ENCODE data around the gene METTL8.
"Not testable (repeated sequence)": the region's sequence is repeated elsewhere in the genome, so short reads cannot be mapped to it uniquely, and the experiment has no call there.

METTL8 gene

DNA sequence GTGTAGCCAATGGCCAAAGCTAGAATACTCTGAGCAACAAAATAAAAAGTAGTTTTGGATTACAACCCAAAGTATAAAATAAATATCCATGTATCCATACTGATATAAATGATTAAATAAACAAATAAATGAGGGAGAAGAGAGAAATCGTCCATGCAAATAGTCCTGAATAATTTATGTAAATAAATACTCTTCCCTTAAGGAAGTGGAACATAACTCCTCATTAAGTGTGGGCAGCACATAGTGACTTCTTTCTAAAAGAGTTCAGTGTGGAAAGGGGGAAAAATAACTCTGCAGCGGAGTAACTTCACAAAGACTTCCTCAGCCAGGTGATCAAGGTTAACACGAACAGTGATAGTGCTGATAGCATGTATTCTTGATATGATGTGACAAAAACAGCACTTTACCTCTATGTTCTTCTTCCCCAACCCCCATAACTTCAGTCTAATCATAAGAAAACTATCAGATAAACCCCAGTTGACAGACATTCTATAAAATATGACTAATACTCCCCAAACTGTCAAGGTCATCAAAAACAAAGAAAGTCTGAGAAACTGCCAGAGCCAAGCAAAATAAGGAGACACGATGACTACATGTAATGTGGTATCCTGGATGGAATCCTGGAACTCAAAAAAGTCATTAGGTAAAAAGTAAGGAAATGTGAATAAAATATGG, 30.7 kb downstream of the METTL8 start:
- DNase-seq (ENCODE audit: low read depth, low spot score), result no peak

GRCh38 chr2:171401947-171402346, 31.8 kb downstream of the METTL8 start:
- no peak for DNase-seq (ENCODE audit: low read depth, low spot score)

DNA sequence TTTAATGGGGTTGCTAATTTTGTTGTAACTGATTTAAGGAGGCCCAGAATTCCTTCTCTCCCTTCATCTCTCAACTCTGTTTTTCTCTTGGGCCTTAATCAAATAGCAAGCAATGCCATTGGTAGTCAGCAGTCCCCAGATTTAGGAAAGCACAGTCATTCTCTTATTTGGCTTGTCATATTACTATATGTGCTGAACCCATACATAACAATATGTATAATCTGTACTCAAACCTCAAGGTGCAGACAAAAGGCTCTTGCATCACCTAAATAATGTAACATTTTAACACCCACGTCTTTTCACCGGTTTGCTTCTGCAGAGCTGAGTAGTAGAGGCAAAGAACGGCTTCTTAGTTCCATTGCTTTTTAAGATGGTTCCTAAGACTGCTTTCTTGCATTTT, 33.4 kb downstream of the METTL8 start:
- no peak for DNase-seq (ENCODE audit: low read depth, low spot score)

DNA sequence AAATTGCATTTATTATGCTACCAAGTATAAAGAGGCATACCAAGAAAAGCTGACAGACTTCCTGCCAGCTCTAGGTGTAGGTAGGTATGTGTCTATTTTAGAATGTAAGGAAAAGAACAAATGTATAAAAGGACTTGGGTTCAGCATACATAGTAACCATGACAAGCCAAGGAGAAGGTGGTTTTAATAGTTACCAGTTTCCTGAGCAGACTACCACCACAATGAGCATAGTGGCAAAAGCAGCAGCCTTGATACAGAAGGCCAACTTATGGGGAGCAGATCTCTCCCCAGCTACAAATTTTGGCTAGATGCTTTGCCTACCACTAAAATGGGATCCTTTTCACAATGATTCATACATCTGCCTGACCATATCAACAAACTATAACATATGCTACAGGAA, 34.5 kb downstream of the METTL8 start:
- DNase-seq (ENCODE audit: low read depth, low spot score), result no peak

GRCh38 chr2:171394164-171394740, 39.5 kb downstream of the METTL8 start:
- DNase-seq (ENCODE audit: low read depth, low spot score), result no peak

DNA sequence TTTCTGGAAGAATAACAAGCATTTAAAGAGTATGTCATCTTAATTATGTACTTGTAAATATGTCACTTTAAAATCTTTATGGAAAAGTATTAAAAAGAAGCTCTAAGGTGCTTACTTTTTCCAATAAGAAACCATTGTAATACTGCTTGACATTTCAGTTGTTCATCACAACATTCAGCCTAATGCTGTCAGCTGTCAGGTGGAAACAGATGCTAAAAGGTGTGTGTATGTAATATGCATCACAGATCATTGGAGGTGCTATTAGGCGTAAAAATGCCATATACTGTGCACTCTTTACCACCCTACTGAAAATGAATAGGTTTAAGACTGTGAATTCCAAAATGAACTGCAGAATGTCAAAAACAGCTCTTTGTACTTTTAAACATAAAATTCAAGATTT, 40.3 kb downstream of the METTL8 start:
- DNase-seq (ENCODE audit: low read depth, low spot score), result no peak

GRCh38 chr2:171391532-171391931, 42.3 kb downstream of the METTL8 start:
- no peak for DNase-seq (ENCODE audit: low read depth, low spot score)

DNA sequence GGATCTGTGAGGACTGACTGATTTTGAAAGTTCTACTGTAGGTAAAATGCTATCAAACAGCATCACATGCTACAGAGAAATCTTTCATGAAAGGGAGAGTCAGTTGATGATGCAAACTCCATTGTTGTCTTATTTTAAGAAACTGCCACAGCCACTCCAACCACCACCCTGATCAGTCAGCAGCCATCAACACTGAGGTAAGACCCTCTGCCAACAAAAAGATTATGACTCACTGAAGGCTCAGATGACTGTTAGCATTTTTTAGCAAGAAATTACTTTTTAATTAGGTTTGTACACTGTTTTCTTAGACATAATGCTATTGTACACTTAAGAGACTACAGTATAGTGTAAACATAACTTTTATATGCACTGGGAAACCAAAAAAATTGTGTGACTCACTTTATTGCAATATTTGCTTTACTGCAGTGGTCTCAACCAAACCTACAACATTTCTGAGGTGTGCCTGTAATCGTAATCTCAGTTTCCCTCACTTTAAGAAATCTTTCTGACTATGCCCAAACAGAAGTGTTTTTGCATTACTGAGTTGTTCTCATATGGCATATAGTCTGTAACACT, 42.8 kb downstream of the METTL8 start:
- DNase-seq (ENCODE audit: low read depth, low spot score), result no peak

DNA sequence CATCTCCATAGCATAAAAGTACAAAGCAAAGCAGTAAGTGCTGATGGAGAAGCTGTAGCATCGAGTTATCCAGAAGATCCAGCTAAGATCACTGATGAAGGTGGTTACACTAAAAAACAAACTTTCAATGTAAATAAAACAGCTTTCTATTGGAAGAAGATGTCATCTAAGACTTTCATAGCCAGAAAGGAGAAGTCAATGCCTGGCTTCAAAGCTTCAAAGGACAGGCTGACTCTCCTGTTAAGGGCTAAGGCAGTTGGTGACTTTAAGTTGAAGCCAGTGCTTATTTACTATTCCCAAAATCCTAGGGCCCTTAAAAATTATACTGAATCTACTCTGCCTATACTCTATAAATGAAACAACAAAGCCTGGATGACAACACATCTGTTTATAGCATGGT, 44.0 kb downstream of the METTL8 start:
- no peak for DNase-seq (ENCODE audit: low read depth, low spot score)

GRCh38 chr2:171389325-171389724, 44.5 kb downstream of the METTL8 start:
- no peak for DNase-seq (ENCODE audit: low read depth, low spot score)

DNA sequence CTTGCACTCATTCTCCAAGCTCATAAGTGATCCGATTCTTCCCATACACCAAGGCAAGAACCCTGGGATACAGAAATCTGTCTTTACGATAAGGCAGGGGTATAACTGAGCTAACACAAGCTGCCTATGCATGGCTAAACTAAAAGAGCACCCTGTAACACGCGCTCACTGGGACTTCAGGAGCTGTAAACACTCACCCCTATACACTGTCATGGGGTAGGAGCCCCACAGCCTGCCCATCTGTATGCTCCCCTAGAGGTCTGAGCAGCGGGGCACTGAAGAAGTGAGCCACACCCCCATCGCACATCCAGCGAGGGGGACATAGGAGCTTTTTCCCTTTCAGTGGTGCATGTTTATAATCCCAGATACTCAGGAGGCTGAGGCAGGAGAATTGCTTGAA, 46.7 kb downstream of the METTL8 start:
- no peak for DNase-seq (ENCODE audit: low read depth, low spot score)

- DNase-seq (ENCODE audit: low read depth, low spot score), result no peak
Observed at GRCh38 chr2:171386627-171387026, 47.2 kb downstream of the METTL8 start.

DNA sequence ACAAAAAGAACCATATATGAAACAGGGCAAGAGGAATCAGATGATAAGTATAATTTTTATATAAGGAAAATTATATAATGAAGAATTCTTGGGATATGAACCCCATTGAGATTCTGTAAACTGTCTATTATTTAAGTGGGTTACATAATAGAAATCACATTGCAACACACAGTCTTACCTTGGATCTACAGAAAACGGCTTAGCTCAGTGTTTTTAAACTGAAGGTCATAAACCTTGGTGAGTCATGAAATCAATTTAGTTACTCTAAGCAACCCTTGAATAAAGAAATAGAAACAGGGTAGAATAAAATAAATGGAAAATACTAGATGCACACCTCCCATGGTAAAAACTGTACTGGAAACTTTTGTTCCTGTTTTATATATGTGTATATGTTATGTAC, 50.7 kb downstream of the METTL8 start:
- no peak for DNase-seq (ENCODE audit: low read depth, low spot score)

- DNase-seq (ENCODE audit: low read depth, low spot score), result not testable (repeated sequence)
Observed at GRCh38 chr2:171382175-171382574, 51.6 kb downstream of the METTL8 start.

DNA sequence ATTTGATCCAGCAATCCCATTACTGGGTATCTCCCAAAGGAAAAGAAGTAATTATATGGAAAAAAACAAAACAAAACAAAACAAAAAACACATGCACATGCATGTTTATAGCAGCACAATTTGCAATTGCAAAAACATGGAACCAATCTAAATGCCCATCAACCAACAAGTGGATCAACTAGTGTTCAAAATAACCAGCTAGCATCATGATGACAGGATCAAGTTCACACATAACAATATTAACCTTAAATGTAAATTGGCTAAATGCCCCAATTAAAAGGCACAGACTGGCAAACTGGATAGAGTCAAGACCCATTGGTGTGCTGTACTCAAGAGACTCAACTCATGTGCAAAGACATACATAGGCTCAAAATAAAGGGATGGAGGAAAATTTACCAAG, 55.9 kb downstream of the METTL8 start:
- not testable (repeated sequence) for DNase-seq (ENCODE audit: low read depth, low spot score)

- DNase-seq (ENCODE audit: low read depth, low spot score), result no peak
Observed at GRCh38 chr2:171367692-171368091, 66.1 kb downstream of the METTL8 start.

DNA sequence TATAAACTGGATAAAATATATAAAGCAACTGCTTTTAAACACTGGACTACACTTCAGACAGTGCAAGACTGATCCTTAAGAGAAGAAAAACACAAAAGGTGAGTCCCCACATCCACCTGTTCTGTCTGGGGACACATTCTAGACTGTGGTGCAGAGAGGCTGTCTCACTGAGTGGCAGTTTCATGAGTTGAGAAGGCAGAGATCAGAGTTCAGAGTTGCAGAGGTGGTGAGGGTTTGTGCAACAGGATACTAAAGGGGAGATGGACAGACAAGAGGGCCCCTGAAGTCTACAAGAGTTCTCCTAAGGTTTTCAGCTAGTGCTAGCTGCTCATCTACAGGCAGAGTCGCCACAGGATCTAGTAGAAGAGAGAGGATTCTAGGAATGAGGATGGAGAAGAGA, 68.0 kb downstream of the METTL8 start:
- no peak for DNase-seq (ENCODE audit: low read depth, low spot score)

DNA sequence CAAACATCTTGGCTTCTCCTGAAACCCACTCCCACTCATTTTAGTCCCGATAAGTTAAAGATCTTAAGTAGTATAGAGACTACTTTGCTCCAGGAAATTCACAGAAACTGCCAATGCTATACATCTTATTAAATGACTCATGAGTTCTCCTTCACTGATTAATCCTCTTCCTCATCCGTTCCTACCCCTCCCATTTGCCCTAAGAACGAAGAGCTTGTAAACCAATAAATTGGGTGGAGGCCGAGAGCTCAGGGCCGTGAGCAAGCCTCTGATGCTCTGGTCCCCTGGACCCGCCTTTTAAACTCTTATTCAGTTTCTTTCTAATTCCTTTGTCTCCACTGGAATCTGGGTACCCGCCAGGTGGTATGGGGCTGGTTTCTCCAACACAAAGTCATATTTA, 68.6 kb downstream of the METTL8 start:
- DNase-seq (ENCODE audit: low read depth, low spot score), result no peak

- no peak for DNase-seq (ENCODE audit: low read depth, low spot score)
Observed at GRCh38 chr2:171362396-171362795, 71.4 kb downstream of the METTL8 start.

GRCh38 chr2:171360905-171361304, 72.9 kb downstream of the METTL8 start:
- no peak for DNase-seq (ENCODE audit: low read depth, low spot score)

DNA sequence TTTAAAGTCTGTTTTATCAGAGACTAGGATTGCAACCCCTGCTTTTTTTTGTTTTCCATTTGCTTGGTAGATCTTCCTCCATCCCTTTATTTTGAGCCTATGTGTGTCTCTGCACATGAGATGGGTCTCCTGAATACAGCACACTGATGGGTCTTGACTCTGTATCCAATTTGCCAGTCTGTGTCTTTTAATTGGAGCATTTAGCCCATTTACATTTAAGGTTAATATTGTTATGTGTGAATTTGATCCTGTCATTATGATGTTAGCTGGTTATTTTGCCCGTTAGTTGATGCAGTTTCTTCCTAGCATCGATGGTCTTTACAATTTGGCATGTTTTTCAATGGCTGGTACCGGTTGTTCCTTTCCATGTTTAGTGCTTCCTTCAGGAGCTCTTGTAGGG, 80.0 kb downstream of the METTL8 start:
- DNase-seq (ENCODE audit: low read depth, low spot score), result not testable (repeated sequence)

DNA sequence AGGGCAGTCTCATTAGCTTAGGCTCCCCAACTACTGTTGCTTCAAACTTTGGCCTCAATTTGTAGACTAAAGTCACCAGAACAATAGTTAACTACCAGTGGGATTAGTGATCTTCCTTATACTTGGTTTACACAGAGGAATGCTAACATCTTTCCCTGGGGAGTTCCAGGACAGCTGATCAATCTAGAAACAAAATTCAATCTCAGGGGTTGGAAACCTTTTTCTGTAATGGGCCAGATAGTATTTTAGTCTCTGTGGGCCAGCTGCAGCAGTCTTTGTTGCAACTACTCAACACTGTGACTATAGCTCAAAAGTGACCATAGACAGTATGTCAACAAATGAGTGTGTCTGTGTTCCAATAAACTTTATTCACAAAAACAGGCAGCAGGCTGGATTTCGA, 85.7 kb downstream of the METTL8 start:
- no peak for DNase-seq (ENCODE audit: low read depth, low spot score)

DNA sequence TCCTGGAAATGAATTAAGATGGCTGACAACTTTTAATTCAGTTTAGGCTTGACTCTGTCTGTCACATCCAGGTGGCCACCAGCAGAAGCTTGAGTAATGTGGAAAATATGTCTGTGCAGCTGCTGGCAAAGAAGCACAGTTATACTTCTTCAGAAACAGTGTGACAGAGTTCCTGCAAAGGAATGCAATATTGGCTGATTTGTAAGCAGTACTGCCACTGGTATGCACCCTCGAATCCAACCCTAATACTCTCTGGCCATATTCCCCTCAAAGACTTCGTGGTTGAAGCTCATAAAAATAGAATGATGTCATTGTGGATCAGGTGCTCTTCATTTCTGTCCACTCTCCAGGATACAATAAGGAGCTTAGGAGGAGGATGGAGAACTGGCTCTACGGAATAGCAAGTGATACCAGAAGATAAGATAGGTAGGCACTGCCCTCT, 86.2 kb downstream of the METTL8 start:
- DNase-seq (ENCODE audit: low read depth, low spot score), result no peak
